ENCODE results near the gene MMP19. TPM values are rescaled to one million over a fixed set of nuclear protein-coding genes. Genes with fewer than 3 reads are reported as not detected.

The MMP19 gene
- total RNA-seq, 1 donor from 2014 or later: 0.89 TPM

GRCh38 chr12:55815473-55815872 is 27.3 kb downstream of the MMP19 start:
- Mint-ChIP-seq H3K27me3 (no peaks in the 10 kb centered on the region), H3K36me3 (ENCODE audit: insufficient read depth) (peaks cover 14% of the 10 kb centered on the region), H3K4me3 (ENCODE audit: low read depth) (peak overlapping the region; percentile 63)

GRCh38 chr12:55814257-55814656 is 28.5 kb downstream of the MMP19 start:
- no peak overlapping the region for H3K4me3 Mint-ChIP-seq (ENCODE audit: low read depth)
- H3K36me3 Mint-ChIP-seq (ENCODE audit: insufficient read depth): peaks cover 11% of the 10 kb centered on the region
- no peaks in the 10 kb centered on the region for H3K9me3 Mint-ChIP-seq (ENCODE audit: low read depth)
- DNase-seq (ENCODE audit: low spot score, unreplicated experiment): no peak
- H3K4me1 Mint-ChIP-seq (ENCODE audit: low read depth): peaks cover 25% of the 10 kb centered on the region
- no peak for TF ChIP-seq CTCF (IDR thresholded peaks at IDR 0.05; ENCODE audit: unreplicated experiment)
- no peaks in the 10 kb centered on the region for H3K27me3 Mint-ChIP-seq
- no peak overlapping the region for H3K27ac Mint-ChIP-seq

More at GRCh38 chr12:55815473-55815872, 27.3 kb downstream of the MMP19 start:
- Mint-ChIP-seq H3K27ac (no peak overlapping the region), H3K9me3 (ENCODE audit: low read depth) (no peaks in the 10 kb centered on the region), H3K4me1 (ENCODE audit: low read depth) (peaks cover 26% of the 10 kb centered on the region)
- TF ChIP-seq CTCF (IDR thresholded peaks at IDR 0.05; ENCODE audit: unreplicated experiment): no peak
- no peak for DNase-seq (ENCODE audit: low spot score, unreplicated experiment)

- Mint-ChIP-seq H3K4me3 (ENCODE audit: low read depth) (no peak overlapping the region), H3K9me3 (ENCODE audit: low read depth) (no peaks in the 10 kb centered on the region), H3K27ac (peak overlapping the region; percentile 57), H3K4me1 (ENCODE audit: low read depth) (peaks cover 18% of the 10 kb centered on the region), H3K36me3 (ENCODE audit: insufficient read depth) (peaks cover 12% of the 10 kb centered on the region), H3K27me3 (no peaks in the 10 kb centered on the region)
- no peak for TF ChIP-seq CTCF (IDR thresholded peaks at IDR 0.05; ENCODE audit: unreplicated experiment)
- DNase-seq (ENCODE audit: low spot score, unreplicated experiment): no peak
These were observed 30.6 kb downstream of the MMP19 start for GRCh38 chr12:55812088-55812487.

- H3K4me3 Mint-ChIP-seq (ENCODE audit: low read depth): no peak overlapping the region
- H3K27ac Mint-ChIP-seq: peak overlapping the region; percentile 92
- no peaks in the 10 kb centered on the region for H3K27me3 Mint-ChIP-seq
- no peak for DNase-seq (ENCODE audit: low spot score, unreplicated experiment)
- no peak for TF ChIP-seq CTCF (IDR thresholded peaks at IDR 0.05; ENCODE audit: unreplicated experiment)
- no peaks in the 10 kb centered on the region for H3K9me3 Mint-ChIP-seq (ENCODE audit: low read depth)
- peaks cover 14% of the 10 kb centered on the region for H3K36me3 Mint-ChIP-seq (ENCODE audit: insufficient read depth)
- peaks cover 15% of the 10 kb centered on the region for H3K4me1 Mint-ChIP-seq (ENCODE audit: low read depth)
These were observed 33.5 kb downstream of the MMP19 start for GRCh38 chr12:55809274-55809673.

GRCh38 chr12:55806982-55807381 is 35.8 kb downstream of the MMP19 start:
- TF ChIP-seq CTCF (IDR thresholded peaks at IDR 0.05; ENCODE audit: unreplicated experiment): no peak
- Mint-ChIP-seq H3K4me3 (ENCODE audit: low read depth) (no peak overlapping the region), H3K9me3 (ENCODE audit: low read depth) (no peaks in the 10 kb centered on the region), H3K27me3 (no peaks in the 10 kb centered on the region), H3K4me1 (ENCODE audit: low read depth) (peaks cover 5% of the 10 kb centered on the region), H3K36me3 (ENCODE audit: insufficient read depth) (peaks cover 11% of the 10 kb centered on the region), H3K27ac (peak overlapping the region; percentile 69)
- DNase-seq (ENCODE audit: low spot score, unreplicated experiment): no peak

Measured in progenitor cell of endocrine pancreas (in vitro differentiated cells).